ENCODE measurements around the gene MYMX. TPM values are rescaled to one million over a fixed set of nuclear protein-coding genes. Genes with fewer than 3 reads are reported as not detected.

MYMX gene
- total RNA-seq = not detected in 2 replicates

GRCh38 chr6:44216677-44217331 is at the start of gene MYMX:
Gene MYMX, plus strand, starts transcription at chr6:44216926. Its CDS starts 546 bp downstream, at chr6:44217472.
- H3K4me3 ChIP-seq (ENCODE audit: low read depth, low read length) = no peak within 1 kb of the TSS
- DNase-seq (ENCODE audit: low read depth) = no peak
- TF ChIP-seq CTCF (IDR thresholded peaks at IDR 0.05; ENCODE audit: insufficient read depth, low read depth, low read length) = no peak

GRCh38 chr6:44167567-44167966 is 49.2 kb upstream of the MYMX start:
- no peak for DNase-seq (ENCODE audit: low read depth)
- TF ChIP-seq CTCF (IDR thresholded peaks at IDR 0.05; ENCODE audit: insufficient read depth, low read depth, low read length) = no peak
- no peak overlapping the region for H3K4me3 ChIP-seq (ENCODE audit: low read depth, low read length)

- no peak for DNase-seq (ENCODE audit: low read depth)
- TF ChIP-seq CTCF (IDR thresholded peaks at IDR 0.05; ENCODE audit: insufficient read depth, low read depth, low read length) = no peak
- no peak overlapping the region for H3K4me3 ChIP-seq (ENCODE audit: low read depth, low read length)
Measured at GRCh38 chr6:44169154-44169553, 47.6 kb upstream of the MYMX start.

- no peak for DNase-seq (ENCODE audit: low read depth)
- H3K4me3 ChIP-seq (ENCODE audit: low read depth, low read length) = no peak overlapping the region
- TF ChIP-seq CTCF (IDR thresholded peaks at IDR 0.05; ENCODE audit: insufficient read depth, low read depth, low read length) = no peak
Measured at GRCh38 chr6:44169886-44170570, 46.7 kb upstream of the MYMX start.

- no peak for DNase-seq (ENCODE audit: low read depth)
- H3K4me3 ChIP-seq (ENCODE audit: low read depth, low read length) = no peak overlapping the region
- no peak for TF ChIP-seq CTCF (IDR thresholded peaks at IDR 0.05; ENCODE audit: insufficient read depth, low read depth, low read length)
Measured at GRCh38 chr6:44171899-44172546, 44.7 kb upstream of the MYMX start.

- peak; percentile 96 for TF ChIP-seq CTCF (IDR thresholded peaks at IDR 0.05; ENCODE audit: insufficient read depth, low read depth, low read length)
- no peak overlapping the region for H3K4me3 ChIP-seq (ENCODE audit: low read depth, low read length)
- peak; percentile 80 for DNase-seq (ENCODE audit: low read depth)
Measured at GRCh38 chr6:44172731-44173500, 43.8 kb upstream of the MYMX start.

Measured in fibroblast of villous mesenchyme (primary cell).